SH-SY5Y (cell line): ENCODE data around the gene FN3KRP.

Experiments used
- GATA2 ChIP-seq: IDR thresholded peaks from 2 replicates; pipeline ENCODE4 v1.6.1; 2011; ENCODE audit warnings: mild to moderate bottlenecking, low read depth, low read length
- GATA3 ChIP-seq: IDR thresholded peaks from 2 replicates; pipeline ENCODE4 v1.6.1; 2011; ENCODE audit warnings: low read depth, mild to moderate bottlenecking, low read length, moderate library complexity

DNA sequence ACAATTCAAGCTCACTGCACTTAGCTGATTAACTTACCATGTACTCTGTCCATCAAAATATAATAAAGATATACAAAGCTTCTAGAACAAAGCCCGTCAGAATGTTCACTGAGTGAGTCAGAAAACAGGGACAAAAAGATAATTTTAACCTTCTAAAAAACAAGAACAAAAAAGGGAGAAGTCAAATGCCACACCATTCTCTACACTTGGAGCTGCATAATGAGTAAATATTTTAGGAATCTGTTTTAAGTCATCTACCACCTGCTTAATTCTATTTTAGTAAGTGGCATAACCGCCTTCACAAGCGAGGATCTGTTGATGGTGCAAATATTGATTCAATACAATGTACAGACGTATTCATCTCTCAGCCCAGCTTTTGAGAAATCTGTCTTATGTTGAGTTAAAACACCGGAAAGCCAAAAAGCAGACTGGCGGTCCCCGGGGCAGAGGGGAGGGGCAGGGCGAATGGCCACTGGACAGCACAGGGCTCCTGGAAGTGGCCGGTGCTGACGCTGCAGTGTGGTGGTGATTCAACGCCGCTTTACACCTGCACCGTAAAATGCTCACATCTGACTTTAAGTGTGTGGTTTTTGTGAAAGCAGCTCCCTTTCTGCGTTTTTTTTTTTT is 38.1 kb upstream of the FN3KRP start:
- no peak for TF ChIP-seq GATA2
- no peak for TF ChIP-seq GATA3
